Uterus (tissue), 2 donors: ENCODE data around the gene C1orf50.

Experiments
- CTCF ChIP-seq, 4 experiments: fragments of 200-600 bp in 2 of 4; fragments of 450-650 bp in 2 of 4; sonication (generic) in 2 of 4; IDR thresholded peaks; one replicate each; pipeline ENCODE4 v1.5.1; 2016 to 2019; ENCODE audit warnings: antibody characterized with exemption in 4 of 4, mild to moderate bottlenecking in 2 of 4, moderate library complexity in 1 of 4
- POLR2A ChIP-seq, 2 donors: fragments of 450-650 bp; IDR thresholded peaks; one replicate each; pipeline ENCODE4 v1.6.1; 2016; ENCODE audit warnings: antibody characterized with exemption in 2 of 2, mild to moderate bottlenecking in 1 of 2, moderate library complexity in 1 of 2

GRCh38 chr1:42797414-42797813 is 30.4 kb downstream of the C1orf50 start:
- TF ChIP-seq CTCF (IDR thresholded peaks at IDR 0.05) = no peak
- TF ChIP-seq POLR2A (IDR thresholded peaks at IDR 0.05) = no peak
